ENCODE measurements around the gene TXNRD3.

TXNRD3 gene

DNA sequence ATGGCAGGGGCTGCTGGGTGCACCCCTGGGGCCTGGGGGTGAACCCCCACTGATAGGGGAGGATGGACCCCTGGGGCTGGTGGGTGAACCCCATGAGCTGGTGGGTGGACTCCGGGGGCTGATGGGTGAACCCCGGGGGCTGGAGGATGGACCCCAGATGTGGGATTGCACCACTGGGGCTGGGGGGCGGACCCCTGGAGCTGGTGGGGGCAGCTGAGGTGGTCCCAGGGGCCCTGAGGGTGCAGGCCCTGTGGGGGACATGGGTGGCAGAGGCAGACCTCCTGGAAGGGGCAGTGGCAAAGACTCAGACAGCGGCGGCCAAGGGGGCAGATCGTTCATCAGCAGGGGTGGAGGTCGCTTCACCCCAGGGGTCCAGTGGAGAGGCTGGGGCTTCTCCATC lies 17.4 kb upstream of the TXNRD3 start:
- peak; percentile 31 for DNase-seq (ENCODE audit: low spot score)

DNA sequence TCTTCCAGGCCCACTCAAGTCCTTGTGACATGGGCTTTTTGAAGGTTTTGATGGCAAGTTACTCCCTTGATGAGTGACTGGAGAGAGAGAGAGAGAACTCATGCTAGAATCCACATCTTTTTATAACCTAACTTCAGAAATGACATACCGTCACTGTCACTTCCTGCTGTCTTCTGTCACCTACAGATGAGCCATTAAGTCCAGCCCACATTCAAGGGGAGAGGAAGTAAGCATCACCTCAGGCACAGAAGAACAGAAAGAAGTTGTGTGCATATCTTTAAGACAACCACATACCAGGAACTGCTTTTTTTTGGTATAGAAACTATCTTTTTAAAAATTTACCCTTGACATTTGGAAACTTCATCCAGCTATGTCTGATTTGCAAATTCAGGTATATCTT lies 16.6 kb upstream of the TXNRD3 start:
- DNase-seq (ENCODE audit: low spot score): no peak

- DNase-seq (ENCODE audit: low spot score): peak; percentile 54
Observed at GRCh38 chr3:126668450-126669401, 13.8 kb upstream of the TXNRD3 start.

DNA sequence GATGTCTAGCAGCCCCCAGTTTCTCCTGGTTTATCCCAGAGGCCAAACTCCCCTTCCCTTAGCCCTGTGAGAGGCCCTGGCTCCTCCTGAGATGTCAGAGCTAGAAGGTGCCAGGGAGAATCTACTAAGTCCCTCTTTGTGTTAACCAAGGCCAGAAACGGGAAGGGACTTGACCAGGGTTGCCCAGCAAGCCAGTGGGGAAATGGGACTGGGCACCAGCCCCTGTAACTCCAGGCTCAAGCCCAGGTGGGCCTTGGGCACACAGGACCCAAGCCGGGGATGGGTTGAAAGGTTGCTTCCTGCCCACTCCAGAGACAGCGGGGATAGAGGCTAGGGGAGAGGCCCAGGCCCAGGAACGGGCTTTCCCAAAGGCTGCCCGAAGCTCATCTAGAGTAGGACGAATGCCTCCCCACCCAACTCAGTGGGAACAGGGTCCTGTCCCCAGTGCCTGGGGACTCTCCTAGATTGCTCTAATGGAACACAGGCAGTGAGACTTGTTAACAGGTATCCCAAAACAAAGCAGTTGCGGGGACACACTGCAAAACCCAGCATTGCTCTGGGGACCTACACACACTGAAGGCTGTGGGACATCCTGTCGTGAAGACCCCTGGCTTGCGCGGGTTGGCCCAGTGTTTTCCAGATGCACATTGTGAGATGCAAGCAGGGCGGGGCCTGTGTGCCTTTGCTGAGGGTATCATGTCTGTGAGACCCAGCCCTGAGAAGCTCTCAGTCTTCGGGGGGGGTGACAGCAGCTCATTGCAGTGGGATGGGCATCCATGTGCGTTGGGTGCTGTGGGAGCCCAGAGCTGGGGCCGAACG lies 12.9 kb upstream of the TXNRD3 start:
- DNase-seq (ENCODE audit: low spot score): peak; percentile 55

GRCh38 chr3:126666658-126667528 lies 12.0 kb upstream of the TXNRD3 start:
- peak; percentile 49 for DNase-seq (ENCODE audit: low spot score)

DNA sequence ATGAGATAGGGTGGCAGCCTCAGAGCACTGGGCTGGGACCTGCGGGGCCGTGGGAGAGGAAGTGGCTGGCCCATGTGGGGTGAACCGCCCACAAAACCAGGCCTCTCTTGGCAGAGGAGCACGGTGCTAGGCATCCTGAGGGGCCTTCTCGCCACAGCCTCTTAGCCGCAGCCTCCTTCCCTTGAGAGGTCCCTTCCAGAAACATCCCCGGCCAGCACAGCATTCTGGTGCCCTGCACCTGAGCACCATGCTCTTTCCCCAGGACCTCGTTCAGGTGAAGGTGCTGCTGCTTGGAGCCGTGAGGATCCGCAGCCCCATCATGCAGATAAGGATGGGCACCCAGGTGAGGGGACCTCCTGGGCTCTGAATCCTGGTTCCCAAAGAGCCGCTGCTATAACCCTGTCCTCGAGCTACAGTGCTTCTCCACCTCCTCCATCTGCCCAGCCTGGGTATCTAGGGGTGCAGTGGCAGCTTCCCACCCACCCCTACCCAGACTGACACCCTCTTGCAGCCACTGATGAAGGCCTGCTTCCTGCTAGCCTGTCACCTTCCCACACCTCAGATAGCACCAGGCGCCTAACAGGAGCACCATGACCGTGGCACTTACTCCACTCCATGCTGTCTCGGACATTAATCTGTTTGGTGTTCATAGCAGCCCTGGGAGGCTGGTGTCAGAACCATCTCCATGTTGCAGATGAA lies 11.2 kb upstream of the TXNRD3 start:
- DNase-seq (ENCODE audit: low spot score): peak; percentile 58

DNA sequence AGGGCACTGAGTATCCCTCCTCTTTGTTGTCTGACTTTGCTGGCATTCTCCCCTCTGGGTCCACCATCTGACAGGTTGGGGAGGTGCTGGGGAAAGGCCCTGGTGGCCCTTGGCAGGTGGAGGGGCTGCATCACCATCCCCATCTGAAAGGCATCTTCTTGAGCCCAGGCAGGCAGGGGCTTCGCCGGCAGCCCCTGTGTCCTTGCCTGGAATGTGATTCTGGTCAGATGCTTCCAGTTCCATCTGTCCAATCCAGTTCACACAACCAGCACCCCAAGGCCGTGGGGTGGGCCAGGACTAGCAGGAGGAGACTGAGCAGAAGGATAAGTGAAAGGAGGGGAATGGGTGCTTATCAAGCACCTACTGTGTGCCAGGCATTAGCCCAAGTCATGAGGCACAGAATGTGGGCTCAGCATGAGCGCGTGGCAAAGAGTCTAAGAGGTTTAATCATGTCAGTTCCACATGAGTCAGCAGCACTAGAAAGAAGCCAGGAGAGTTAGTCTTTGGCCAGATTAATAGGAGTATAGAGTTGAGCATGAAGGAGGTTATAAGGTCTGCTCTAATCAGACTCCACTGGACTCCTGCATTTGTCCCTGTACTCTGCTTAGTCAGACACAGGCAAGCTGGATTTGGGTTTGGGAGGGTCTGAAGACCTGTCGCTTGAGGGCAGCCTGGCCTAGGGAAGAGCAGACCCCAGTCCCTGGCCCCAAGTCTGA lies 10.5 kb upstream of the TXNRD3 start:
- DNase-seq (ENCODE audit: low spot score): peak; percentile 34

DNA sequence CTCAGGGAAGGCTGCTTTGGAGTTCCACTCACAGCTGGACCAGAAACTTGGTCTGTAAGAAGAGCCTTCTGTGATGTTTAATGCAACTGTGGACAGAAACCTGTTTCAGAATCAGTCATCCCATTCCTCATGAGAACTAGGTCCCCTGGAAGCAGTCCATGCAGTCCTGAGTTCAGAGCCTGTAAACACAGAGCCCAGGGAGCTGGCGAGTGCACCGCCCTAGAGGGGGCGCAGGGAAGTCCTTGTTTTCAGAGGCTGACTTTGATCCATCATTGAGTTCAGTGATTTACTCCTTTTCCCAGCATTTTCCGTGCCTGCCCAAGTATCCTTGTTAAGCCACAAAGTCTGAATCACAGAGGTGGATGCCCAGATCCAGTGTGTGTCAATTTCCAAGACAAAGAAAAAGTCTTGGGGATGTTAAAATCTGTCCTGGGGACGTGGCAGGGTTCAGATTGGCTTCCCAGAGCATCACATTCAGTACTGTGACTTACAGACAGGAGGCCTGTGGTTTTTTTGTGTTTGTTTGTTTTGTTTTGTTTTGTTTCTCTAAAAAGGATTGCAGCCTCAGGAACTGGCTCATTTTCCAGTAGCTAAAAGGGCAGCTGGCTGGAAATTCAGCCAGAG lies 9.8 kb upstream of the TXNRD3 start:
- peak; percentile 37 for DNase-seq (ENCODE audit: low spot score)

DNA sequence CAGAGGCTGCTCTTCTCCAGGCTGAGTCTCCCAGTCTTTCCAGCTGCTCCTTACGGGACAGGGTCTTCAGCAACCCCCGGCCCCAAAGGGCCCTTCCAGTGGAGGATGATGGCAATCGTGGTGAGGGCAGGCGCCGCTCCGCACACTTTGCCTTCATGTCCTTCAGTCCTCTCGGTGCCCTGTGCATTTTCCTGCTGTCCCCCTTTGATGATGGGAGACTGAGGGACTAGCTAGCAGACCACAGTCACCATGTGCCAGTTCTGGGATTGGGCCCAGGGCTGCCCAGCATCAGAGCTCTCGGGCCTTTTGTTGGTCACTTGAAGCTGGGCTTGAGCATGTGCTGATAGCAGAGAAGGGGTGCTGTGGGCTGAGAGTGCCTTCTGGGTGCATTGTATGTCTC lies 8.8 kb upstream of the TXNRD3 start:
- DNase-seq (ENCODE audit: low spot score): peak; percentile 36

GRCh38 chr3:126663257-126663656 lies 8.3 kb upstream of the TXNRD3 start:
- peak; percentile 45 for DNase-seq (ENCODE audit: low spot score)

DNA sequence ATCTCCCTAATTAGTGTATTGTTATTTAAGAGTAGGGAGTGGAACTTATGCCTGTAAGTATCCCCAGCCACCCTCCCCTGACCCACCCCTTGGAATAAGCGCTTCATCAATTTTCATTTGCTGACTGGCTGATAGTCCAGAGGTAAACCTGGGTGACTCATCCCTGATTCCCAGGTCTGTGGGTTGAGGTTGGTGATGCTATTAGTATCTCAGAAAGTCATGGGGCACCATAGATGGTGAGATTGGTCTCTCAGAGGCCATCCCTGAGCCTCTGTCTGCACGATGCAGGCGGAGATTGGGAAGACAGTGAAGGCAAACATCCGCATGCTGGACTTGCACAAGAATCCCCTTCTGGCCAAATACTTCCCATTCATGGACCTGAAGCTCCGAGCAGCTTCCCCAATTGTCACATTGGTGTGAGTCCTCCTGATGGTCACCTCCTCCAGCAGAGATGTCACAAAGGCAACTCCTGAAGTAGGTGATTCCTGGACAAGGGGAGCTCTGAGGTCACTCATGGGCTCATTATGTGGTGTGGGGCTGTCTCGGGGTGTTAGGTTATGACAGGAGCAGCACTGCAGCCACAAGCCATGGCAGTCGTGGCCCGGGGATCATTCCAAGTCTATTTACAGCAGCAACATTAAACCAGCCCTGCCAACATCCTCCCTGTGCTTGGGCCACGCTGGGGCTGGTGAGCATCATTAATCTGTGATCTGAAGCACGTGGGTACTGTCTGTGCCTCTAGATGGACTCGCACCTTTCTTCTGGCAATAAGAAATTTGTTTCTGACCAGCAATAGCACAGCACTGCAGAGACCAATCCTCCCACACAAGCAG lies 6.8 kb upstream of the TXNRD3 start:
- DNase-seq (ENCODE audit: low spot score): peak; percentile 37

GRCh38 chr3:126659915-126660886 lies 5.3 kb upstream of the TXNRD3 start:
- DNase-seq (ENCODE audit: low spot score): peak; percentile 64

GRCh38 chr3:126658584-126658983 lies 3.7 kb upstream of the TXNRD3 start:
- DNase-seq (ENCODE audit: low spot score): no peak

DNA sequence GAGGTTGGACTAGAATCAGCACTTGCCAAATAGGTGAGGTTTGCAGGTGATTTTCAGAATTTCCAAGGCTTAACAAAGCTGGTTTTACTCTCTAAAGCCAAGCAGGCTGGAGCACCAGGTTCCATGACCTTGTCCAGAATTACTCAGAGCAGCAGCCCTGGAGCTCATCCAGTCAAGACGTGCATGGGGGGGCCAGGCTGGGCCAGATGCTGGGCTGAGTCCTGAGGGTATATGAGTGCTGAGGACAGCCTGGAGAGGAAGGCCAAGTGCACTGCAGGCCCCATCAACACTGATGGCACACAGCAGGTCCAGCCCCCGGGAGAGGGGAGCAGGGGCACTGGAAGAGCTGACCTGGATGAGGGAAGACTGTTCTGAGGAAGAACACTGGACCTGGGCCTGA lies 3.0 kb upstream of the TXNRD3 start:
- no peak for DNase-seq (ENCODE audit: low spot score)

DNA sequence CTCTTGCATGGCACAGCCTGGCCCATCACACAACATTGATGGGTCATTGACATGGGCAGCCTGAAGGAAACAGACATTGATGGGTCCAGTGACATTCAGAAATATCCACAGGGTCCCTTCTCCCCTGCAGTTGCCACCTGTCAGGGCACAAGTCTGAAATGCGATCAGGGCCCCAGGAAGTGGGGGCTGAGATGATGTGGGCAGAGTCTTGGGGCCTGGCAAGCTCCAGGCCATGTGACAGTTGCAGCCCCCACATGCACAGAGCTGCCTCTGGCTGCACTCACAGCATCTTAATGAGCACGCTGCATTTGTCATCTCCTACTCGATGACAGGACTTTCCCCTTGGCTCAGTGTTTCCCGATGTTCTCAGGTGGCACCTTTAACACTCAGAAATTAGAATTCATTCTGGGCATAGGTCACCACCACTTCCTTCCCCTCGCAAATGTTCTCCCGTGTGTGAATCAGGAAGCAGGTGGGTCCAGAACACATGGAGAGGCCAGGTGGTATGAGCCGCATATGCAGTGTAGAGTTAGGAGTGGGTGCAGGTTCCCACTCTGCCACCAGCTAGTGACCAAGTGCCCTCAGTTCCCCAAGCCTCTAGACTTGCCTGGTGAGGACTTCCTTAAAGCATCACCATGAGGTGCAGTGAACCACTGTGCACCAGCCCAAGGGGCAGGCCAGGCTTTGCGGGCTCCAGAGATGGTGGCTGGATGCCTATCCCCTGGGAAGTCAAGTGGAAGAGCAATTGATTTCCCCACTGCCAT lies 1.6 kb upstream of the TXNRD3 start:
- peak; percentile 38 for DNase-seq (ENCODE audit: low spot score)

GRCh38 chr3:126655887-126656286 lies 963 bp upstream of the TXNRD3 start:
- peak; percentile 38 for DNase-seq (ENCODE audit: low spot score)

- no peak for DNase-seq (ENCODE audit: low spot score)
Observed at GRCh38 chr3:126649556-126650092, 5.3 kb downstream of the TXNRD3 start.
